Measurements from ENCODE around the gene NMRAL1. TPM values are rescaled to one million over a fixed set of nuclear protein-coding genes. Genes with fewer than 3 reads are reported as not detected.

NMRAL1 gene
- total RNA-seq, 2 experiments from 2014 or later = 52.5 to 72.5 TPM

- ATAC-seq (no peak), DNase-seq (no peak)
- no peaks in the 10 kb centered on the region for H3K27me3 Mint-ChIP-seq
- H3K27ac Mint-ChIP-seq = peak overlapping the region; percentile 7
- CTCF ChIA-PET = interaction anchor here (0.8 to 4.5 kb wide), 4 partner anchors 9 to 36 kb away, joined by 3 to 28 read pairs (median 4); partner anchors contain the start of gene HMOX2
- no peaks in the 10 kb centered on the region for H3K9me3 Mint-ChIP-seq (ENCODE audit: low read depth)
- no peak overlapping the region for H3K4me3 Mint-ChIP-seq
- H3K36me3 Mint-ChIP-seq = peaks cover 14% of the 10 kb centered on the region
- peaks cover 82% of the 10 kb centered on the region for H3K4me1 Mint-ChIP-seq
These were observed 24.2 kb upstream of the NMRAL1 start for GRCh38 chr16:4498546-4499195.

DNA sequence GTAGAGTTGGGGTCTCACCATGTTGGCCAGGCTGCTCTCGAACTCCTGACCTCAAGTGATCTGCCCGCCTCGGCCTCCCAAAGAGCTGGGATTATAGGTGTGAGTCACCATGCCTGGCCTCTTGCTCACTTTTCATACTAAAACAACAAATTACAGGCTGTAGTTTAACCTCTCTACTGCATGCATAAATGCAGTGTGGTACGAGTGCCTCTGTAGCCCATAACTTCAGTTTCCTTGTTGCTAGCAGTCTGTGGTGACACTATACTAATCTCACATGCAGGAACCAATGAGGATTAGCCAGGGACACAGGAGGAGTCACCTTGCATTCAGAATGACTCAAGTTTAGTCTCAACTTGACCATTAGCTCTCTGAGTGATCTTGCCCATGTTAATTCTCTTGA, 21.9 kb upstream of the NMRAL1 start:
- H3K27me3 Mint-ChIP-seq = no peaks in the 10 kb centered on the region
- CTCF ChIA-PET = interaction anchor here (1.1 to 2.6 kb wide), 2 partner anchors 10 to 18 kb away, joined by 3 to 19 read pairs; no protein-coding TSS in a partner anchor
- peak overlapping the region; percentile 35 for H3K27ac Mint-ChIP-seq
- ATAC-seq (peak; percentile 38), DNase-seq (no peak)
- H3K4me1 Mint-ChIP-seq = peaks cover 70% of the 10 kb centered on the region
- H3K9me3 Mint-ChIP-seq (ENCODE audit: low read depth) = no peaks in the 10 kb centered on the region
- H3K36me3 Mint-ChIP-seq = peaks cover 23% of the 10 kb centered on the region
- no peak overlapping the region for H3K4me3 Mint-ChIP-seq

GRCh38 chr16:4495766-4496165, 21.3 kb upstream of the NMRAL1 start:
- no peak for ATAC-seq

GRCh38 chr16:4494746-4495490, 20.5 kb upstream of the NMRAL1 start:
- peaks cover 66% of the 10 kb centered on the region for H3K4me1 Mint-ChIP-seq
- no peak for DNase-seq
- no peak overlapping the region for H3K4me3 Mint-ChIP-seq
- no peaks in the 10 kb centered on the region for H3K27me3 Mint-ChIP-seq
- no peak for ATAC-seq
- peaks cover 27% of the 10 kb centered on the region for H3K36me3 Mint-ChIP-seq
- H3K27ac Mint-ChIP-seq = peak overlapping the region; percentile 53
- no peaks in the 10 kb centered on the region for H3K9me3 Mint-ChIP-seq (ENCODE audit: low read depth)
- CTCF ChIA-PET = interaction anchor here (1.2 to 2.4 kb wide), 4 partner anchors 11 to 54 kb away, joined by 3 to 8 read pairs (median 6); partner anchors contain the start of gene HMOX2

More at GRCh38 chr16:4495766-4496165, 21.3 kb upstream of the NMRAL1 start:
- peaks cover 66% of the 10 kb centered on the region for H3K4me1 Mint-ChIP-seq
- CTCF ChIA-PET = interaction anchor here (1.1 to 2.6 kb wide), 2 partner anchors 11 to 17 kb away, joined by 3 to 19 read pairs; no protein-coding TSS in a partner anchor
- no peak for DNase-seq
- H3K4me3 Mint-ChIP-seq = no peak overlapping the region
- no peaks in the 10 kb centered on the region for H3K27me3 Mint-ChIP-seq
- H3K27ac Mint-ChIP-seq = peak overlapping the region; percentile 16
- no peaks in the 10 kb centered on the region for H3K9me3 Mint-ChIP-seq (ENCODE audit: low read depth)
- peaks cover 25% of the 10 kb centered on the region for H3K36me3 Mint-ChIP-seq

DNA sequence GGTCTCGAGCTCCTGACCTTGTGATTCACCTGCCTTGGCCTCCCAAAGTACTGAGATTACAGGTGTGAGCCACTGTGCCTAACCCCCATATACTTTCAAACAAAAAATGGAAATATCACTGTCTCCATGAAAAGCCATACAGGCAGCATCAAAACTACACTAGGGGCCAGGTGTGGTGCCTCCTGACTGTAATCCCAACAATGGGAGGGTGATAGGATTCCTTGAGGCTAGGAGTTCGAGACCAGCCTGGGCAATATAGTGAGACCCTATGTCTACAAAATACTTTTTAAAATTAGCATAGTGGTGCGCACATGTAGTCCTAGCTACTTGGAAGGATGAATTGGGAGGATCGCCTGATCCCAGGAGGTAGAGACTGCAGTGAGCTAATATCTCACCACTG, 17.5 kb upstream of the NMRAL1 start:
- no peaks in the 10 kb centered on the region for H3K9me3 Mint-ChIP-seq (ENCODE audit: low read depth)
- no peak overlapping the region for H3K27ac Mint-ChIP-seq
- H3K4me3 Mint-ChIP-seq = no peak overlapping the region
- peaks cover 61% of the 10 kb centered on the region for H3K4me1 Mint-ChIP-seq
- CTCF ChIA-PET = interaction anchor here (0.9 to 6.2 kb wide), 4 partner anchors 9 to 14 kb away, joined by 3 to 65 read pairs (median 3); partner anchors contain the start of gene HMOX2
- H3K36me3 Mint-ChIP-seq = peaks cover 28% of the 10 kb centered on the region
- H3K27me3 Mint-ChIP-seq = no peaks in the 10 kb centered on the region
- DNase-seq (no peak), ATAC-seq (no peak)

- no peaks in the 10 kb centered on the region for H3K9me3 Mint-ChIP-seq (ENCODE audit: low read depth)
- CTCF ChIA-PET = interaction anchor here (1.5 to 6.2 kb wide), 5 partner anchors 11 to 86 kb away, joined by 5 to 65 read pairs (median 7); partner anchors contain the start of gene HMOX2
- H3K27ac Mint-ChIP-seq = peak overlapping the region; percentile 96
- no peak overlapping the region for H3K4me3 Mint-ChIP-seq
- peaks cover 54% of the 10 kb centered on the region for H3K4me1 Mint-ChIP-seq
- no peaks in the 10 kb centered on the region for H3K27me3 Mint-ChIP-seq
- H3K36me3 Mint-ChIP-seq = peaks cover 35% of the 10 kb centered on the region
- peak; percentile 10 for ATAC-seq
- no peak for DNase-seq
These were observed 14.6 kb upstream of the NMRAL1 start for GRCh38 chr16:4489030-4489429.

DNA sequence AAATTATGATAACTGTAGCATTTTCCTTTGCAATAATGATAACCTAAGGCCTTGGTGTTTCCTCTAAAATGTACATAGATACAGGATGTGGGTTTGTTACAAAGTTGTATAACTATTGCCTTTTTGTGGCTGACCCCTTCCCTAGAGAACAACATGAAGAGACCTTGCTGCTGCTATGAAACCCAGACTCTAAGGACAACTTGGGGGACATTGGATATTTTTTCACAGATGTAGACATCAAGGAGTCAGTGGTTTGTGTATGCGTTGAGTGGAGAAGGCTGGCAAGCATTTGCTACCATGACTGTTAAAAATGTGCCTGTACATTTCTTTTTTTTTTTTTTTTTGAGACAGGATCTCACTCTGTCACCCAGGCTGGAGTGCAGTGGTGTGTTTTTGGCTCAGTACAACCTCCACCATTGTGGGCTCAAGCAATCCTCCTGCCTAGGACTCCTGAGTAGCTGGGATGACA, 14.1 kb upstream of the NMRAL1 start:
- Mint-ChIP-seq H3K4me3 (peak overlapping the region; percentile 48), H3K9me3 (ENCODE audit: low read depth) (no peaks in the 10 kb centered on the region), H3K27me3 (no peaks in the 10 kb centered on the region), H3K27ac (peak overlapping the region; percentile 96), H3K4me1 (peaks cover 51% of the 10 kb centered on the region), H3K36me3 (peaks cover 38% of the 10 kb centered on the region)
- peak; percentile 82 for ATAC-seq
- CTCF ChIA-PET = interaction anchor here (1.4 to 6.2 kb wide), 7 partner anchors 11 to 97 kb away, joined by 4 to 65 read pairs (median 7); partner anchors contain the start of gene HMOX2
- peak; percentile 55 for DNase-seq

DNA sequence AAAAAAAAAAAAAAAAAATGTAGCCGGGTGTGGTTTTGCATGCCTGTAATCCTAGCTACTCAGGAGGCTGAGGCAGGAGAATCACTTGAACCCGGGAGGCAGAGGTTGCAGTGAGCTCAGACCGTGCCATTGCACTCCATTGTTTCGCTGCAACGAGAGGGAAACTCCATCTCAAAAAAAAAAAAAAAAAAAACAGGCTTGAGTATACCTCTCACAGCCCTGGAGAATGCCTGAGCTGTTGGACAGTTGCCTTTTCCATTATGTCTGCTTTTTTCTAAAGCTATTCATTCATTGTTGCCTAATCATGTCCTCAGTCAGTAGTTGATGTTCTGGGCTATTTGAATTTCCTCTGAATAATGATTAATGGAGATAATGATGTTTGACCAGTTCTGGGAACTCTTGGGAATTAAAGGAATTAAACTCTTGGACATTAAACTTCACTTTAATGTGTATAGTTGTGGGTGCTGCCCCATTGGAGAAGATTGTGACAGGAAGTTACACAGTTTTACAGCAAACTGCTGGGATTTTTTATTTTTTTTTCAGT, 13.6 kb upstream of the NMRAL1 start:
- ATAC-seq (peak; percentile 60), DNase-seq (no peak)
- H3K27me3 Mint-ChIP-seq = no peaks in the 10 kb centered on the region
- peaks cover 48% of the 10 kb centered on the region for H3K4me1 Mint-ChIP-seq
- peak overlapping the region; percentile 96 for H3K27ac Mint-ChIP-seq
- H3K4me3 Mint-ChIP-seq = peak overlapping the region; percentile 48
- CTCF ChIA-PET = interaction anchor here (0.7 to 6.2 kb wide), 7 partner anchors 10 to 710 kb away, joined by 3 to 65 read pairs (median 7); partner anchors contain the start of gene HMOX2
- H3K36me3 Mint-ChIP-seq = peaks cover 36% of the 10 kb centered on the region
- H3K9me3 Mint-ChIP-seq (ENCODE audit: low read depth) = no peaks in the 10 kb centered on the region

GRCh38 chr16:4486126-4486893, 11.9 kb upstream of the NMRAL1 start:
- H3K27me3 Mint-ChIP-seq = no peaks in the 10 kb centered on the region
- H3K36me3 Mint-ChIP-seq = peaks cover 35% of the 10 kb centered on the region
- H3K27ac Mint-ChIP-seq = peak overlapping the region; percentile 96
- no peak overlapping the region for H3K4me3 Mint-ChIP-seq
- peaks cover 64% of the 10 kb centered on the region for H3K4me1 Mint-ChIP-seq
- H3K9me3 Mint-ChIP-seq (ENCODE audit: low read depth) = no peaks in the 10 kb centered on the region
- no peak for DNase-seq
- no peak for ATAC-seq
- CTCF ChIA-PET = interaction anchor here (1.3 to 6.2 kb wide), 5 partner anchors 8 to 137 kb away, joined by 3 to 65 read pairs (median 7); partner anchors contain the start of gene HMOX2

DNA sequence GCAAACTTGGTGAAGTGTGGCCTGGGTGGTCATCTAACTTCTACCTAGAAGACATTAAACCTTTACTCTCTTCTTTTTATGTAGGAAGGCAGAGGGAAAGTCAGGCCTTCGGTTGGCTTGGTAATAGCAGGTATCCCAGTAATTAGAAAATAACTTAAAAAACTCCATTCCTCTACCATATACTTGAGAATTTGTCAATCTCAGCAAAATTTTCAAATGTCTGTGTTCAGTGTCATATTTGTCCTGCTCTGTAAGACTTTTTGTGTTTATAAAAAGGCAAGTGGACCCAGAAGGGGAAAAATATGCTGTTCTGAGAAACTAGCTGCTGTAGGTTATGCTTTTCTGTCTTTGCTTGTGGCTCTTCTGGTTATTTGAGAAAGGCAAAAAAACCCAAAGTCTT, 7.5 kb upstream of the NMRAL1 start:
- H3K4me3 Mint-ChIP-seq = no peak overlapping the region
- ATAC-seq (no peak), DNase-seq (no peak)
- CTCF ChIA-PET = interaction anchor here (0.9 to 9.4 kb wide), 2 partner anchors 19 to 24 kb away, joined by 4 to 84 read pairs; no protein-coding TSS in a partner anchor
- no peaks in the 10 kb centered on the region for H3K27me3 Mint-ChIP-seq
- peak overlapping the region; percentile 77 for H3K27ac Mint-ChIP-seq
- H3K4me1 Mint-ChIP-seq = peaks cover 53% of the 10 kb centered on the region
- no peaks in the 10 kb centered on the region for H3K9me3 Mint-ChIP-seq (ENCODE audit: low read depth)
- peaks cover 30% of the 10 kb centered on the region for H3K36me3 Mint-ChIP-seq

DNA sequence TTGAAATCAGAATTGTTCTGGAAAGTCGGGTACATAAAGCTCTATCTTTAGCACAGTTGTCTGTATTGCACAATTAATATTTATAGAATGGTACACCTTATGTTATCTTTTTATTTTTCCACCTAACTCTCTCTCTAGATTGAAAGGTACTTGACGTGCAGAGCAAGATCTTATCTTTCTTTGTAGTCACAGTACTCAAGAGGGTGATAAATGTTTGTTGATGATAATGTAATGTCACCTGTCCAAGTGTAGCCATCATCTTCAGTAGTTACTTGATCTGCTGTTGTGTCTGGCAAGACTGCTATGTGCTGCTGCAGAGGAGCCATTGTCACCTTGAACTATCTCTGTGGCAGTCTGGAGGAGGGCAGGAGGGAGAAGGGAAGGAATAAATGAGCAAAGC, 7.1 kb upstream of the NMRAL1 start:
- CTCF ChIA-PET = interaction anchor here (0.9 to 9.4 kb wide), 3 partner anchors 19 to 142 kb away, joined by 4 to 84 read pairs (median 4); no protein-coding TSS in a partner anchor
- Mint-ChIP-seq H3K27me3 (no peaks in the 10 kb centered on the region), H3K4me3 (no peak overlapping the region), H3K27ac (peak overlapping the region; percentile 77), H3K4me1 (peaks cover 49% of the 10 kb centered on the region), H3K36me3 (peaks cover 30% of the 10 kb centered on the region), H3K9me3 (ENCODE audit: low read depth) (no peaks in the 10 kb centered on the region)
- DNase-seq (no peak), ATAC-seq (no peak)

- Mint-ChIP-seq H3K4me3 (peak overlapping the region; percentile 92), H3K27ac (peak overlapping the region; percentile 79), H3K4me1 (peaks cover 58% of the 10 kb centered on the region), H3K36me3 (peaks cover 15% of the 10 kb centered on the region), H3K27me3 (no peaks in the 10 kb centered on the region), H3K9me3 (ENCODE audit: low read depth) (no peaks in the 10 kb centered on the region)
- peak; percentile 46 for DNase-seq
- no peak for ATAC-seq
- CTCF ChIA-PET = interaction anchor here (0.6 to 9.4 kb wide), 16 partner anchors 11 to 172 kb away, joined by 3 to 84 read pairs (median 4); partner anchors contain the start of gene CDIP1
These were observed 3.5 kb upstream of the NMRAL1 start for GRCh38 chr16:4477966-4478365.

Measured in activated CD8-positive, alpha-beta memory T cell treated with anti-CD3 and anti-CD28 coated beads, Interleukin-2, amount 10 ng/mL, durations not matched to agents 7 days and 5 days (primary cell).